K562 (cell line): Measurements from ENCODE around the gene DLX6.

ENCODE experiments used
- KLF1 ChIP-seq: fragments of 450-650 bp; IDR thresholded peaks from 2 replicates; pipeline ENCODE4 v1.6.1; 2016; ENCODE audit warnings: missing genetic modification characterization, missing compliant biosample characterization
- MYNN ChIP-seq, 2 experiments: sonication (generic); formaldehyde crosslinking in 1 of 2; IDR thresholded peaks; 2 replicates each; pipeline versions ENCODE4 v1.5.0 to v1.6.1; 2016 to 2020; ENCODE audit warnings: antibody characterized with exemption in 1 of 2, missing genetic modification reagents in 1 of 2
- RBM39 ChIP-seq: fragments of 200-400 bp; formaldehyde crosslinking; optimal IDR thresholded peaks from 2 replicates; pipeline ENCODE3; 2018; ENCODE audit warnings: low read depth, low read length
- TF ChIP-seq, protein P1 (sequence below): fragments of 250-450 bp; sonication (Bioruptor Pico); IDR thresholded peaks from 2 replicates; pipeline ENCODE4 v1.8.0; 2021; ENCODE audit warnings: moderate library complexity, mild to moderate bottlenecking, inconsistent platforms

DNA sequence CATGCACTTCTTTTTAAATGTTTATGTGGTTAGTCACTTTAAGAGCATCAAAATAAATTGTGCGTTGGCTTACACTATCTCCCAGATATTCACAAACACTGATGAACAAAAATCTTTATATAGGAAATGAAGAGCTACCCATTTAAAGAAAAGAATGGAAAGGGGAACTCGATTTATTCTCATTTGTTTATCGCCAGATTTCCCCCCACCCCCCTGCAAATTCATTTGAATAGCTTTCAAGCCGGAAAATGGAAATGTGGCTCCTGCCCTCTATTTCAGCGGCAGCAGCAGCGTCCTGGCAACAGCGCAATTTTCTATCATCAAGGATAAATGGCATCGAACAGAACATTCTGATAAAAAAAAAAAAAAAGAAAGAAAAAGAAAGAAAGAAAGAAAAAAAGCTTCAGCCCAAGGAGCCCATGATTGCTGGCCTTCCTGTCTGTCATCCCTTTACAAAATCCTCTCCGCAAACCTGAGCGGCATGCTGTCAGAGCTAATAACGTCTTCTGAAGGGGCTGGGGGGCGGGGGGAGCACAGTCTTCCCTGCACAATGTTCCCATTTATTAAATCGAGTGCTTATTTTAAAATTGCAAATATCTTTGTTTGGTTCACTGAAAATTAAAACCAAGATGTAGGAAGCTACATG, 13.7 kb upstream of the DLX6 start:
- TF ChIP-seq, protein P1, sequence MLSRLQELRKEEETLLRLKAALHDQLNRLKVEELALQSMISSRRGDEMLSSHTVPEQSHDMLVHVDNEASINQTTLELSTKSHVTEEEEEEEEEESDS (CRISPR knock-in tag): no peak
- TF ChIP-seq RBM39 (no peak), KLF1 (tag) (no peak), MYNN (IDR thresholded peaks at IDR 0.05) (no peak), MYNN (CRISPR knock-in tag; IDR thresholded peaks at IDR 0.05) (no peak)
